T-helper 2 cell treated with Interferon-gamma antibody and Interleukin-4, amounts not matched to agents 5 μg/mL and 100 μg/mL, for 36 hours (primary cell): ENCODE results near the gene SDR42E1.
"Not testable (repeated sequence)": the region's sequence is repeated elsewhere in the genome, so short reads cannot be mapped to it uniquely, and the experiment has no call there.

ENCODE experiments used
- DNase-seq: peaks from one replicate; pipeline ENCODE4 v3.0.0; 2021; ENCODE audit warnings: low spot score
- H3K27ac Mint-ChIP-seq: one replicate; pipeline ENCODE4 v1.8.0; 2021; ENCODE audit warnings: mild to moderate bottlenecking, mixed read lengths
- H3K27me3 Mint-ChIP-seq: one replicate; pipeline ENCODE4 v1.8.0; 2021; ENCODE audit warnings: low read depth, mixed read lengths
- H3K36me3 Mint-ChIP-seq: one replicate; pipeline ENCODE4 v1.8.0; 2021; ENCODE audit warnings: low read depth, mixed read lengths
- H3K4me1 Mint-ChIP-seq: one replicate; pipeline ENCODE4 v1.8.0; 2021; ENCODE audit warnings: low read depth, mixed read lengths
- H3K4me3 Mint-ChIP-seq: one replicate; pipeline ENCODE4 v1.8.0; 2022; ENCODE audit warnings: mild to moderate bottlenecking, moderate library complexity, mixed read lengths
- H3K9me3 Mint-ChIP-seq: one replicate; pipeline ENCODE4 v1.8.0; 2021; ENCODE audit warnings: mixed read lengths

SDR42E1 gene

DNA sequence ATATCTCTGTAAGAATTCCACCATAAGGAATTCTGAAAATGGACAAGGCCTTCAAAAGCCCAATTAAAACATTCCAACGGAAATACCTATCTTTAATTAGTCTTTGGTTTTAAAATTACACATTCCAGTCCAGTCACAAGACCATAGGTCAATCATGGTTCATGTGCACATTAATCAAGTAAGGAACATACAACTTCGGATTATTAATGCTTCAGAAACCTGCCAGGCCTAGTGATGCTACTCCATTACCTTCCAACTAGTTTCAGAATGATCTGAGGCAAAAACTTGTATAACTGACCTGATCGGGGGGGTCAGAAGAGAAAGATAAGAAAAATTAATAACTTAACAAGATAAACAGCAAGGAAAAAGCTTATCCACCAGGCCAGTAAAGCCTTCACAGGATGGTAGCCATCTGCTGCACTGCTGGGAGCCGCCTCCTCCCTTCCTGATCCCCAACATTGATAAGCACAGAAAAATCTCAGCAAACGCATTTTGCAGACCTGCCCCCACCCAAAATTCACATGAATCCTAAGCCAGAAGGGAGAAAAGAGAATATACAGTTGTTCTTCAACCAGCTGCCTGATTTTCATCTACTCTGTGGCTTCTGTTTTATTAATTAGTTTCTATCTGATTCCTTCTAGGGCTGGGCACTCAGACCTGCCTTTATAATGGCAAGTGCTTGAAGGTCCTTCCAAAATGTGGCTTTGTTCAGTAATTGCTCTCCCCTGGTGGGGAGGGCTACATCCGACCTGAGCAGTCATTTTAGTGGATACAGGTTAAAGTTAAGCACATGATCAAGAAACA is 6.0 kb downstream of the SDR42E1 start:
- no peak for DNase-seq
- Mint-ChIP-seq H3K4me1 (peaks cover 1% of the 10 kb centered on the region), H3K36me3 (peaks cover 16% of the 10 kb centered on the region), H3K27me3 (no peaks in the 10 kb centered on the region), H3K4me3 (no peak overlapping the region), H3K27ac (no peak overlapping the region), H3K9me3 (peaks cover 20% of the 10 kb centered on the region)

DNA sequence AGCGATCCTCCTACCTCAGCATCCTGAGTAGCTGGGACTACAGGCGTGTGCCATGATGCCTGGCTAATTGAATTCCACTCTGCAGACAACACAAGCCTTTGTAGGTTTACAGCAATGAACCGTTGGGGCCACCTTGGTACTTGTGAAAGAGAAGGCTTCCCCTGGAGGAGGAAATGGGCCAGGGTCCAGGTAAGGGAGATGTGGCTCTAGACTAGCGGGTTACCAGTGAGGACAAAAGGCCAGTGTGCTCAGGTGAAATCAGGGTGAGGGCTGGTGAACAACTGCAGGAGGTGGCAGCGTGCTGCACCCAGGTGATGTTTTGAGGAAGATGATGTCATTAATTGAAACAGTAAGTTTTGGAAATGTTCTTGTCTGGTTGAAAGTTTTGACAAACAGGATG is 6.7 kb downstream of the SDR42E1 start:
- H3K4me3 Mint-ChIP-seq = no peak overlapping the region
- peaks cover 11% of the 10 kb centered on the region for H3K36me3 Mint-ChIP-seq
- H3K27ac Mint-ChIP-seq = no peak overlapping the region

GRCh38 chr16:82002831-82003230 is 8.4 kb downstream of the SDR42E1 start:
- Mint-ChIP-seq H3K4me1 (no peaks in the 10 kb centered on the region), H3K9me3 (no peaks in the 10 kb centered on the region), H3K27ac (no peak overlapping the region), H3K27me3 (no peaks in the 10 kb centered on the region), H3K4me3 (no peak overlapping the region), H3K36me3 (peaks cover 8% of the 10 kb centered on the region)
- DNase-seq = no peak

More for the DNA sequence above, 6.7 kb downstream of the SDR42E1 start:
- H3K4me1 Mint-ChIP-seq = peaks cover 1% of the 10 kb centered on the region
- H3K27me3 Mint-ChIP-seq = no peaks in the 10 kb centered on the region
- peaks cover 14% of the 10 kb centered on the region for H3K9me3 Mint-ChIP-seq
- DNase-seq = no peak

DNA sequence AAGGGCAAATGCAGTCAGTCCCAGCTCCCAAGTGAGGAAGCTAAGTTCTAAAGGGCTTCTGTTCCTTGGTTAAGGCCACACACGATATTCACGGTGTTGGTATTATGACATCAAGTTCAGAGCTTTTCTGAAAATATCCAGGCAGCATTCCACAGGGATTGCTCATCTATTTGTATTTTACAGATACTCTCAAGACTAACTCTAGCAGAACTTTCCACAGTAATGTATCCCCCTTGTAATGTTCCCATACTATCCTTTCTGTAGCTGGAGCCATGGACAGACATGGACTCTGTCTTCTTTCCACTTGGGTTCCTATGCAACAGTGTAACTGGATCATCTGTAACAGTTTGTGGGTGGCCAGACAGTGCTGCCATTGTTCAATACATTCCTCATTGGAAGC is 13.5 kb downstream of the SDR42E1 start:
- no peaks in the 10 kb centered on the region for H3K4me1 Mint-ChIP-seq
- no peaks in the 10 kb centered on the region for H3K27me3 Mint-ChIP-seq
- DNase-seq = no peak
- H3K27ac Mint-ChIP-seq = no peak overlapping the region
- peaks cover 5% of the 10 kb centered on the region for H3K36me3 Mint-ChIP-seq
- no peak overlapping the region for H3K4me3 Mint-ChIP-seq
- H3K9me3 Mint-ChIP-seq = no peaks in the 10 kb centered on the region

DNA sequence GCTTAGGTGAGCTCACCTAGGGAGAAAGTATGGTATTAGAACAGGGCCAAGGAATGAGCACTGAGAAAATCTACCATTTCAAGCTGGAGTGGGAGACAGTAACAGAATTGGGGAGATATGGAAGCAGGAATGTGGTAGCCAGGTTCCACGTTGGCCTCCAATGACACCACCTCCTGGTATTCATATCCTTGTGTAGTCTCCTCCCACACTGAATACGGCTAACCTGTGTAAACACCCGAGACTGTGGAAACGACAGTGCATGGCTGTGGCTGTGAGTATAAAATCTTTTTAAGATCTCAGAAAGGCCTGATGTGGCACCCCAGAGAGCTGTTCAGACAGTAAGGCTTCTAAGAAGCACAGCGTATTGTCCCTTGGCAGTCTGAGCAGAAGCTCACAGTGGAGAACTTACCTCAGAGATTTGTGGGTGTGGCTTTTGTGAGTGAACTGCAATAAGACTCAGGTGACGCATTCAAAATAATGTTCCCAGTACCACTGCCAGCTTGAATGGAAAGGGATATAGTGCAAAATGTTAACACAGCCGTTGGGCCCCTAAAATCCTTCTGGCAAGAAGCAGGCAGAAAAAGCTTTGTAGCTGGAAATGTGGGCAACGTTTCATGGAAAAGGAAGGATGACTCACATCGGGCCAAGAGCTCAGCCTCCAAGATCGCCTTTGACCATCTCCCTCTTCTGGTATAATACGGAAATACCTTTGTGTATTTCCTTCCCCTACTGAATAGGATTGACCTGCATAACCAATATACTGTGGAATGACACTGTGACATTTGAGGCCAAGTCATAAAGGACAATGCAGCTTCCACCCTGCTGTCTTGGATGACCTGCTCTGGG is 14.4 kb downstream of the SDR42E1 start:
- Mint-ChIP-seq H3K4me3 (no peak overlapping the region), H3K9me3 (no peaks in the 10 kb centered on the region), H3K4me1 (no peaks in the 10 kb centered on the region), H3K36me3 (peaks cover 5% of the 10 kb centered on the region), H3K27me3 (no peaks in the 10 kb centered on the region), H3K27ac (no peak overlapping the region)
- no peak for DNase-seq

GRCh38 chr16:81995651-81996050 is 15.6 kb downstream of the SDR42E1 start:
- no peaks in the 10 kb centered on the region for H3K27me3 Mint-ChIP-seq
- no peak for DNase-seq
- H3K36me3 Mint-ChIP-seq = peaks cover 5% of the 10 kb centered on the region
- H3K9me3 Mint-ChIP-seq = no peaks in the 10 kb centered on the region
- H3K27ac Mint-ChIP-seq = no peak overlapping the region
- no peaks in the 10 kb centered on the region for H3K4me1 Mint-ChIP-seq
- no peak overlapping the region for H3K4me3 Mint-ChIP-seq

- DNase-seq = no peak
- H3K9me3 Mint-ChIP-seq = no peaks in the 10 kb centered on the region
- no peaks in the 10 kb centered on the region for H3K27me3 Mint-ChIP-seq
- no peak overlapping the region for H3K4me3 Mint-ChIP-seq
- no peak overlapping the region for H3K27ac Mint-ChIP-seq
- H3K4me1 Mint-ChIP-seq = no peaks in the 10 kb centered on the region
- H3K36me3 Mint-ChIP-seq = peaks cover 5% of the 10 kb centered on the region
These were observed 16.8 kb downstream of the SDR42E1 start for GRCh38 chr16:81994485-81994884.

- DNase-seq = no peak
- Mint-ChIP-seq H3K36me3 (no peaks in the 10 kb centered on the region), H3K4me1 (no peaks in the 10 kb centered on the region), H3K27ac (no peak overlapping the region), H3K27me3 (no peaks in the 10 kb centered on the region), H3K9me3 (no peaks in the 10 kb centered on the region), H3K4me3 (no peak overlapping the region)
These were observed 18.4 kb downstream of the SDR42E1 start for GRCh38 chr16:81992859-81993258.

DNA sequence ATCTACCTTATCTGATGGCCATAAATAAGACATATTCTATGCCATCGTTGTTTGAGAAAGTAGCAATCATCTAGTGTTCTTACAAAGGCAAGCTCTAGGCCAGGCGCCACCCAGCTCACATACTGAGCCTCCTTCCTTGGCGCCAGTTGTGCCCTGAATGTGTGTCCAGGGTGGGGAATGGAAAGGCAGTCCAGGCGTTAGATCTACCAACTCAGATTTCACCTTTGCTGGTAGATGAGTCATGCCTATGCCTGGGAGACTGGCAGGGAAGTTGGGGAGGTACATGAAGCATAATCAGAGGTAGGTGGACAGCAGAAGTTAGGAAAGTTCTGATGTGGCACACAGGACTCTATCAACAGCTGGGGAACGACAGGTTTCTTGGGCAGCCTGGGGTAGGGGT is 23.6 kb downstream of the SDR42E1 start:
- Mint-ChIP-seq H3K9me3 (no peaks in the 10 kb centered on the region), H3K36me3 (no peaks in the 10 kb centered on the region), H3K4me1 (no peaks in the 10 kb centered on the region), H3K27me3 (peaks cover 5% of the 10 kb centered on the region), H3K27ac (no peak overlapping the region), H3K4me3 (no peak overlapping the region)
- no peak for DNase-seq

GRCh38 chr16:81987121-81987520 is 24.1 kb downstream of the SDR42E1 start:
- H3K36me3 Mint-ChIP-seq = no peaks in the 10 kb centered on the region
- no peaks in the 10 kb centered on the region for H3K9me3 Mint-ChIP-seq
- H3K27me3 Mint-ChIP-seq = peaks cover 5% of the 10 kb centered on the region
- H3K4me1 Mint-ChIP-seq = no peaks in the 10 kb centered on the region
- no peak for DNase-seq
- no peak overlapping the region for H3K4me3 Mint-ChIP-seq
- no peak overlapping the region for H3K27ac Mint-ChIP-seq

- DNase-seq, H3K27me3 Mint-ChIP-seq, H3K9me3 Mint-ChIP-seq, H3K36me3 Mint-ChIP-seq, H3K4me1 Mint-ChIP-seq, H3K27ac Mint-ChIP-seq, H3K4me3 Mint-ChIP-seq: not testable (repeated sequence)
These were observed 33.8 kb downstream of the SDR42E1 start for GRCh38 chr16:81977335-81977942.

DNA sequence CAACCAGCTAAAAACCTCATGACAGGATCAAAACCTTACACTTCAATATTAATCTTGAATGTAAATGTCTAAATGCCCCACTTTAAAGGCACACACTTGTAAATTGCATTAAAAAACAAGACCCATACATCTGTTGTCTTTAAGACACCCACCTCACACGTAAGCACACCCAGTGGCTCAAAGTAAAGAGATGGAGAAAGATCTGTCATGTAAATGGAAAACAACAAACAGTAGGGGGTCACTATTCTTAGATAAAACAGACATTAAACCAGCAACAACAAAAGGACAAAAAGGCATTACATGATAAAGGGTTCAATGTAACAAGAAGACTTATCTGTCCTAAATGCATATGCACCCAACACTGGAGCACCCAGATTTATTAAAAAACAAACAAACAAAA is 35.6 kb downstream of the SDR42E1 start:
- peaks cover 23% of the 10 kb centered on the region for H3K9me3 Mint-ChIP-seq
- no peak overlapping the region for H3K4me3 Mint-ChIP-seq
- no peaks in the 10 kb centered on the region for H3K36me3 Mint-ChIP-seq
- no peaks in the 10 kb centered on the region for H3K4me1 Mint-ChIP-seq
- peaks cover 4% of the 10 kb centered on the region for H3K27me3 Mint-ChIP-seq
- no peak overlapping the region for H3K27ac Mint-ChIP-seq
- DNase-seq = no peak

DNA sequence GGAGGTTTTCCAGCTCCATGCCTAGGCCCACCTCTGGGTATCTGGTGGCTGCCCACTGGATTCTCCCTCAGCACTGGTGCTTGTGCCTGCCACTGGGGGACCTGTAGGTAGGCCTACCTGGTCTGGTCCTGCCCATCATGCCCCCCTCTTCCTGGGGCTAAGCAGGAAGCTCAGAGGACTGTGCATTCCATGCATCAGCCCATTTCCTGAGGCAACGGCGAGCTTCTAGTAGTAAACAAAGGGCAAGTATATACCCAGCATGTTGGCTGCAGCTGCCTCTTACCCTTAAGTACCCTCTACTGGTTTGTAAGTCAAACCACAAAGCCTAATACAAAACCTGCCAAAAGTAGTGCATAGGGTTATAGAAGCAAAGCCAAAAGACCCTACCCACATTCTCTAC is 37.5 kb downstream of the SDR42E1 start:
- H3K36me3 Mint-ChIP-seq = no peaks in the 10 kb centered on the region
- peaks cover 24% of the 10 kb centered on the region for H3K9me3 Mint-ChIP-seq
- no peak for DNase-seq
- peaks cover 4% of the 10 kb centered on the region for H3K27me3 Mint-ChIP-seq
- H3K4me3 Mint-ChIP-seq = no peak overlapping the region
- H3K27ac Mint-ChIP-seq = no peak overlapping the region
- no peaks in the 10 kb centered on the region for H3K4me1 Mint-ChIP-seq

DNA sequence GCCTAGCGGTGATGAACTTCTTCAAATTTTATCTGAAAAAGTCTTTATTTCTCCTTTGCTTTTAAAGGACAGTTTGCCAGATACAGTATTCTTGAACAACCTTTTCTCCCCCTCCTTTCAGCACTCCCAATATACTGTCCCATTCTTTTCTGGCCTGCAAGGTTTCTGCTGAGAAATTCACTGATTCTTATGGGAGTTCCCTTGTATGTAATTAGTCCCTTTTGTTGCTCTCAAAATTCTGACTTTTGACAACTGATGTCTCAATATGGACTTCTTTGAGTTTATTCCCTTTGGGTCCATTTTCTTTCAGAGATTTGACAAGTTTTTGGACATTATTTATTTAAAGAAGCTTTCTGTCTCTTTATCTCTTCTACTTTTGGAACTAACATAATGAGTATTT is 39.4 kb downstream of the SDR42E1 start:
- Mint-ChIP-seq H3K9me3 (peaks cover 21% of the 10 kb centered on the region), H3K4me3 (no peak overlapping the region)

More for the DNA sequence above, 39.4 kb downstream of the SDR42E1 start:
- H3K36me3 Mint-ChIP-seq = no peaks in the 10 kb centered on the region
- DNase-seq = no peak
- no peaks in the 10 kb centered on the region for H3K4me1 Mint-ChIP-seq
- no peak overlapping the region for H3K27ac Mint-ChIP-seq
- H3K27me3 Mint-ChIP-seq = peaks cover 8% of the 10 kb centered on the region
